Nephron (organoid): Measurements from ENCODE around the gene TAF1.
"Not testable (repeated sequence)": the region's sequence is repeated elsewhere in the genome, so short reads cannot be mapped to it uniquely, and the experiment has no call there.

Experiments
- H3K27ac Mint-ChIP-seq, 3 experiments: 2 replicates each; pipeline ENCODE4 v1.8.0; 2020; ENCODE audit warnings: mixed read lengths in 3 of 3, mild to moderate bottlenecking in 2 of 3, moderate library complexity in 1 of 3
- H3K27me3 Mint-ChIP-seq: 2 replicates; pipeline ENCODE4 v1.8.0; 2021; ENCODE audit warnings: low read depth, mild to moderate bottlenecking, moderate library complexity, mixed read lengths
- H3K36me3 Mint-ChIP-seq: 2 replicates; pipeline ENCODE4 v1.8.0; 2020; ENCODE audit warnings: low read depth, mixed read lengths
- H3K4me1 Mint-ChIP-seq: 2 replicates; pipeline ENCODE4 v1.8.0; 2020; ENCODE audit warnings: mixed read lengths
- H3K4me3 Mint-ChIP-seq, 3 experiments: 2 replicates each; pipeline ENCODE4 v1.8.0; 2020; ENCODE audit warnings: mild to moderate bottlenecking in 3 of 3, mixed read lengths in 3 of 3, moderate library complexity in 2 of 3
- H3K9me3 Mint-ChIP-seq: 2 replicates; pipeline ENCODE4 v1.8.0; 2020; ENCODE audit warnings: mixed read lengths
- TF ChIP-seq, protein P1 (sequence below), 3 experiments: fragments of 200-600 bp; sonication (generic); IDR thresholded peaks; one replicate each; pipeline ENCODE4 v1.5.0; 2021; ENCODE audit warnings: antibody characterized with exemption in 3 of 3; ENCODE audit not compliant: unreplicated experiment in 3 of 3

TAF1 gene

DNA sequence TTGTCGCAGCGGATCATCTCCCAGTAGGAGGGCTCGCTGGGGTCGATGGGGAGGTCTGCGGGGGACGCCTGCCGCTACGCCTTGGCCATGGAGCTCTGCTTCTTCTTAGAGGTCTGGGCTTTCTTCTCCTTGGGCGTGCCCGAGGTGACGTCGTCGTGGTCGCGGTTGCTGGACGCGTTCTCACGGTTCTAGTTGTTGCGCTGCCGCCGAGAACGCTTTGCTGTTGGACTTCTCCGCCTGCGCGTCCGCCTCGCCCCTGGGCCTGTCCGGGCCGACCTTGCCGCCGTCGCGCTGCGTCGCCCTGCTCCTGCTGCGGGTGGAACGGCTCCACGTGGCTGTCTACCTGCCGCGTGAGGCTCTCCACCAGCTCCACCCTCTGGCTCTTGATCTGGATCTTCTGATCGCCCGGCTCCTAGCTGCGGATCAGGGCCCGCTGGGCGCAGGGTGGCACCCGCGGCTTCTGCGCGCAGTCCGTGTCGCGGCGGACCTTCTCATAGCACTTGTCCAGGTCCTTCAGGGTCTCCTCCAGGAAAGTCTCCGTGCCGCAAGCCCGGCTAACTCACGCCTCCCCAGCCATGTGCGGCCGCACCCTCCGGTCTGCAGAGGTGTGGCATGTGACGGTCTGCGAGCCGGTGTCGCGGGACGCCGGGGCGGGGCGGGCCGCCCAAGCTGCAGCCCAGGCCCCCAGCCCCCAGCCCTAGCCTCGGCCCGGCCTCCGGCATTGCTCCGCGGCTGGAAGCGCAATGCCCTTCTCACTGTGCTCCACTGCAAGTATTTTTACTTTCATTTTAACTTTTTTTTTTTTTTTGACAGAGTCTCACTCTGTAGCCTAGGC is 126.3 kb downstream of the TAF1 start:
- no peaks in the 10 kb centered on the region for H3K27me3 Mint-ChIP-seq
- no peak overlapping the region for H3K27ac Mint-ChIP-seq
- TF ChIP-seq, protein P1, sequence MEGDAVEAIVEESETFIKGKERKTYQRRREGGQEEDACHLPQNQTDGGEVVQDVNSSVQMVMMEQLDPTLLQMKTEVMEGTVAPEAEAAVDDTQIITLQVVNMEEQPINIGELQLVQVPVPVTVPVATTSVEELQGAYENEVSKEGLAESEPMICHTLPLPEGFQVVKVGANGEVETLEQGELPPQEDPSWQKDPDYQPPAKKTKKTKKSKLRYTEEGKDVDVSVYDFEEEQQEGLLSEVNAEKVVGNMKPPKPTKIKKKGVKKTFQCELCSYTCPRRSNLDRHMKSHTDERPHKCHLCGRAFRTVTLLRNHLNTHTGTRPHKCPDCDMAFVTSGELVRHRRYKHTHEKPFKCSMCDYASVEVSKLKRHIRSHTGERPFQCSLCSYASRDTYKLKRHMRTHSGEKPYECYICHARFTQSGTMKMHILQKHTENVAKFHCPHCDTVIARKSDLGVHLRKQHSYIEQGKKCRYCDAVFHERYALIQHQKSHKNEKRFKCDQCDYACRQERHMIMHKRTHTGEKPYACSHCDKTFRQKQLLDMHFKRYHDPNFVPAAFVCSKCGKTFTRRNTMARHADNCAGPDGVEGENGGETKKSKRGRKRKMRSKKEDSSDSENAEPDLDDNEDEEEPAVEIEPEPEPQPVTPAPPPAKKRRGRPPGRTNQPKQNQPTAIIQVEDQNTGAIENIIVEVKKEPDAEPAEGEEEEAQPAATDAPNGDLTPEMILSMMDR (IDR thresholded peaks at IDR 0.05; ENCODE audit: unreplicated experiment in 3 of 3): no peak
- no peak overlapping the region for H3K4me3 Mint-ChIP-seq
- H3K9me3 Mint-ChIP-seq: peaks cover 26% of the 10 kb centered on the region
- no peaks in the 10 kb centered on the region for H3K4me1 Mint-ChIP-seq
- peaks cover 4% of the 10 kb centered on the region for H3K36me3 Mint-ChIP-seq

DNA sequence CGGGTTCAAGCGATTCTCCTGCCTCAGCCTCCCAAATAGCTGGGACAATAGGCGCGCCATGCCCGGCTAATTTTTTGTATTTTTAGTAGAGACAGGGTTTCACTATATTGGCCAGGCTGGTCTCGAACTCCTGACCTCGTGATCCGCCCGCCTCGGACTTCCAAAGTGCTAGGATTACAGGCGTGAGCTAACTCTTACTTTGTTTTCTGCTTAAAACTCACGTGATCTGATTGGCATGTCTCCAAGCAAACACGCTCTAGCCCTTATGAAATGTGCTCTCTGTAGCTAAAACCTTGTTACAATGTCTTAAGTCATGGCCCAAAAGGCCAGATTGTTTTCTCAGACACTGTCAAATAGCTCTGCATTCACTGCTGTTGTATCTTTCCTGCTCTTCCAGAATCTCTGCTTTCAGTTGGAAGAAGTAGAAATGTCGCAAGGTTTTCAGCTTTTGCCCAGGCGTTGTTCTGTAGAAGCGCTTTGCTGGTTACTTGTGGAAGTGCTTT is 127.0 kb downstream of the TAF1 start:
- Mint-ChIP-seq H3K4me1 (no peaks in the 10 kb centered on the region), H3K27ac (no peak overlapping the region), H3K9me3 (peaks cover 23% of the 10 kb centered on the region), H3K27me3 (no peaks in the 10 kb centered on the region), H3K36me3 (peaks cover 4% of the 10 kb centered on the region), H3K4me3 (no peak overlapping the region)
- TF ChIP-seq, protein P1 (IDR thresholded peaks at IDR 0.05; ENCODE audit: unreplicated experiment in 3 of 3): no peak

DNA sequence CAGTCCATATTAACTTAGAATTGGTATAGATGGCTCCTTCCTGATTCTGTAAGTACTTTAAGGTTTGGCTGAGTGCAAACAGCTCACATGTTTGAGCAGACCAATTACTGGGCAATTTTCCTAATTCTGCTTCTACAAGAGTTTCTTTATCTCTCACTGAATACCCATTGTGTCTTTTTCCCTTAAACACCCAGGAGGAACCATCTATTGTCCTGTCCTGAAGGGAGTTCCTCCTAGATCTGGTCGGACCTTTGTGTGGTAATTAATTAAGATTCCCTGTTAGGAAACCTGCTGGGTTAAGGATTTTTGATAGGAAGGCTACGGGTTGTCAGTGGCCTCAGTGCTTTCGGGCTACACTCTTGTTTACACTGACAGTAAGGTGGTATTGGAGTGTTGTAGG is 129.8 kb downstream of the TAF1 start:
- H3K27me3 Mint-ChIP-seq, H3K4me1 Mint-ChIP-seq, H3K36me3 Mint-ChIP-seq, H3K27ac Mint-ChIP-seq, H3K4me3 Mint-ChIP-seq: not testable (repeated sequence)
- peaks cover 19% of the 10 kb centered on the region for H3K9me3 Mint-ChIP-seq

DNA sequence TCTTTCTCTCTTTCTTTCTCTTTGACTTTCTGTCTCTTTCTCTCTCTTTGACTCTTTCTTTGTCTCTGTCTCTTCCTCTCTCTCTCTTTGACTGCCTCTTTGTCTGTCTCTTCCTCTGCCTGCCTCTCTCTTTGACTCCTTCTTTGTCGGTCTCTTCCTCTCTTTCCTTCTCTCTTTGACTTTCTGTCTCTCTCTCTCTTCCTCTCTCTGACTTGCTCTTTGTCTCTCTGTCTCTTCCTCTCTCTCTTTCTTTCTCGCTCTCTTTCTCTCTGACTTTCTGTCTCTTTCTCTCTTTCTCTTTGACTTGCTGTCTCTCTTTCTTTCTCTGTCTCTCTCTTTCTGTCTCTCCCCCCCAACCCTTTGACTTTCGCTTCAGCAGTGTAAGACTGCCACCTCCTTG is 130.3 kb downstream of the TAF1 start:
- H3K36me3 Mint-ChIP-seq: peaks cover 4% of the 10 kb centered on the region

DNA sequence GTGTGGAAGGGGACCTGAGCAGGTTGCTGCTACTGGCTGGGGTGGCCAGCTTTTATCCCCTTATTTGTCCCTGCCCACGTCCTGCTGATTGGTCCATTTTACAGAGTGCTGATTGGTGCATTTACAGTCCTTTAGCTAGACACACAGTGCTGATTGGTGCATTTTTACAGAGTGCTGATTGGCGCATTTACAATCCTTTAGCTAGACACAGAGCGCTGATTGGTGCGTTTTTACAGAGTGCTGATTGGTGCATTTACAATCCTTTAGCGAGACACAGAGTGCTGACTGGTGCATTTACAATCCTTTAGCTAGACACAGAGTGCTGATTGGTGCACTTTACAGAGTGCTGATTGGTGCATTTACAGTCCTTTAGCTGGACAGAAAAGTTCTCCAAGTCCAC is 135.9 kb downstream of the TAF1 start:
- H3K27ac Mint-ChIP-seq, H3K4me3 Mint-ChIP-seq: not testable (repeated sequence)

More for the DNA sequence above, 130.3 kb downstream of the TAF1 start:
- peaks cover 4% of the 10 kb centered on the region for H3K27me3 Mint-ChIP-seq
- no peaks in the 10 kb centered on the region for H3K4me1 Mint-ChIP-seq
- peaks cover 17% of the 10 kb centered on the region for H3K9me3 Mint-ChIP-seq
- TF ChIP-seq, protein P1 (IDR thresholded peaks at IDR 0.05; ENCODE audit: unreplicated experiment in 3 of 3): no peak
- no peak overlapping the region for H3K27ac Mint-ChIP-seq
- H3K4me3 Mint-ChIP-seq: no peak overlapping the region

DNA sequence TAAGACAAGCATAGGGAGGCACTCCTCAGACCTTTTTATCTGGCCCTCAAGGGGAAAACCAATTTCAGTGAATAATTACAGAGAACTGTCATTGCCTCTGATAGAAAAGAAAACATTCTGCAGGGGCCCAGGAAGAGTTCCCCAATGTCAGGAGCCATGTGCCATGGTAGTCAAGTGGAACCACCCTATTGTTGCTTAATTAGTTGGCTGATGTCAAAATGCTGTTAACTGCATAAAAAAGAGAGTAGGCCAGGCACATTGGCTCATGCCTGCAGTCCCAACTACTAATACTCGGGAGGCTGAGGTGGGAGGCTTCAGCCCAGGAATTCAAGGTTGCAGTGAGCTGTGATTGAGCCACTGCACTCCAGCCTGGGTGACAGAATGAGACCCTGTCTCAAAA is 138.2 kb downstream of the TAF1 start:
- H3K27me3 Mint-ChIP-seq: peaks cover 4% of the 10 kb centered on the region
- no peaks in the 10 kb centered on the region for H3K36me3 Mint-ChIP-seq
- peaks cover 13% of the 10 kb centered on the region for H3K9me3 Mint-ChIP-seq
- H3K27ac Mint-ChIP-seq: no peak overlapping the region
- H3K4me3 Mint-ChIP-seq: no peak overlapping the region
- TF ChIP-seq, protein P1 (IDR thresholded peaks at IDR 0.05; ENCODE audit: unreplicated experiment in 3 of 3): no peak
- H3K4me1 Mint-ChIP-seq: no peaks in the 10 kb centered on the region

More for the DNA sequence above, 135.9 kb downstream of the TAF1 start:
- H3K9me3 Mint-ChIP-seq, H3K27me3 Mint-ChIP-seq, H3K36me3 Mint-ChIP-seq, H3K4me1 Mint-ChIP-seq: not testable (repeated sequence)

DNA sequence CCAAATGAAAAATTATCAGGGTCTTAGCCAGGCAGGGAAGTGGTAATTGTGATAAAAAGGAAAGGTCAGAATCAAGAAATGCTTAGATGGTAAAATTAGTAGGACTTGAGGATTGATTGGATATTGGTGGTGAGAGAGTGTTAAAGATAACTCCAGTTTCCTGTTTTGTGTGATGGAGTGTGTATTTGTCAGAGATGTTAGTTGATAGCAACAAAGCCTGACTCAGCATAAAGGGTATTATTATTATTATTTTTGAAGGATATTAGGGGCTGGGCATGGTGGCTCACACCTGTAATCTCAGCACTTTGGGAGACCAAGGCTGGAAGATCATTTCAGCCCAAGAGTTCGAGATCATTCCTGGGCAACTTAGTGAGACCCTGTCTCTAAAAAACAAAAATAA is 143.1 kb downstream of the TAF1 start:
- Mint-ChIP-seq H3K4me1 (peaks cover 2% of the 10 kb centered on the region), H3K4me3 (no peak overlapping the region), H3K36me3 (no peaks in the 10 kb centered on the region), H3K9me3 (peaks cover 20% of the 10 kb centered on the region), H3K27ac (no peak overlapping the region), H3K27me3 (no peaks in the 10 kb centered on the region)
- TF ChIP-seq, protein P1 (IDR thresholded peaks at IDR 0.05; ENCODE audit: unreplicated experiment in 3 of 3): no peak
